Neural crest cell (in vitro differentiated cells): ENCODE results near the gene ERN1. TPM values are rescaled to one million over a fixed set of nuclear protein-coding genes. Genes with fewer than 3 reads are reported as not detected.

Experiments
- DNase-seq: peaks from one replicate; pipeline ENCODE4 v3.0.0; 2021; ENCODE audit warnings: low read depth, mixed read lengths, low spot score
- H3K27ac Mint-ChIP-seq: one replicate; pipeline ENCODE4 v1.8.0; 2021; ENCODE audit warnings: mild to moderate bottlenecking, mixed read lengths; ENCODE audit not compliant: unreplicated experiment
- H3K27me3 Mint-ChIP-seq: 2 replicates; pipeline ENCODE4 v1.8.0; 2021; ENCODE audit warnings: low read depth, mild to moderate bottlenecking, mixed read lengths
- H3K36me3 Mint-ChIP-seq: 2 replicates; pipeline ENCODE4 v1.8.0; 2021; ENCODE audit warnings: low read depth, mild to moderate bottlenecking, mixed read lengths
- H3K4me1 Mint-ChIP-seq: 2 replicates; pipeline ENCODE4 v1.8.0; 2021; ENCODE audit warnings: mixed read lengths
- H3K4me3 Mint-ChIP-seq: one replicate; pipeline ENCODE4 v1.8.0; 2021; ENCODE audit warnings: mild to moderate bottlenecking, mixed read lengths
- H3K9me3 Mint-ChIP-seq: 2 replicates; pipeline ENCODE4 v1.8.0; 2021; ENCODE audit warnings: mixed read lengths
- CTCF ChIP-seq: fragments of 200-600 bp; sonication (generic); conservative IDR thresholded peaks from 2 replicates; pipeline ENCODE4 v1.5.0; 2021; ENCODE audit warnings: antibody characterized with exemption, mild to moderate bottlenecking
- total RNA-seq: library from RNA; stranded (reverse); gene quantifications from 2 replicates; pipeline ENCODE4 v1.2.1, GENCODE V29; 2021

Gene ERN1
- total RNA-seq, 1 donor from 2014 or later = 8.5 TPM

- no peak for DNase-seq
- Mint-ChIP-seq H3K4me3 (no peak overlapping the region), H3K36me3 (peaks cover 10% of the 10 kb centered on the region), H3K27me3 (no peaks in the 10 kb centered on the region), H3K9me3 (no peaks in the 10 kb centered on the region), H3K4me1 (peaks cover 26% of the 10 kb centered on the region), H3K27ac (no peak overlapping the region)
- no peak for TF ChIP-seq CTCF
These were observed 23.8 kb upstream of the ERN1 start for GRCh38 chr17:64153565-64154312.

- no peak overlapping the region for H3K4me3 Mint-ChIP-seq
- H3K4me1 Mint-ChIP-seq = peaks cover 32% of the 10 kb centered on the region
- no peak for TF ChIP-seq CTCF
These were observed 22.6 kb upstream of the ERN1 start for GRCh38 chr17:64152428-64153125.

GRCh38 chr17:64151016-64151368 lies 21.0 kb upstream of the ERN1 start:
- peaks cover 36% of the 10 kb centered on the region for H3K4me1 Mint-ChIP-seq
- DNase-seq = no peak
- no peaks in the 10 kb centered on the region for H3K9me3 Mint-ChIP-seq
- no peak overlapping the region for H3K27ac Mint-ChIP-seq
- no peak for TF ChIP-seq CTCF
- peak overlapping the region; percentile 48 for H3K4me3 Mint-ChIP-seq
- H3K36me3 Mint-ChIP-seq = peaks cover 23% of the 10 kb centered on the region
- no peaks in the 10 kb centered on the region for H3K27me3 Mint-ChIP-seq

More at GRCh38 chr17:64152428-64153125, 22.6 kb upstream of the ERN1 start:
- H3K27ac Mint-ChIP-seq = peak overlapping the region; percentile 63
- DNase-seq = no peak
- no peaks in the 10 kb centered on the region for H3K9me3 Mint-ChIP-seq
- peaks cover 17% of the 10 kb centered on the region for H3K36me3 Mint-ChIP-seq
- no peaks in the 10 kb centered on the region for H3K27me3 Mint-ChIP-seq

- TF ChIP-seq CTCF = no peak
- no peaks in the 10 kb centered on the region for H3K9me3 Mint-ChIP-seq
- no peak for DNase-seq
- peak overlapping the region; percentile 48 for H3K4me3 Mint-ChIP-seq
- H3K36me3 Mint-ChIP-seq = peaks cover 23% of the 10 kb centered on the region
- no peaks in the 10 kb centered on the region for H3K27me3 Mint-ChIP-seq
- peaks cover 30% of the 10 kb centered on the region for H3K4me1 Mint-ChIP-seq
- H3K27ac Mint-ChIP-seq = peak overlapping the region; percentile 51
These were observed 20.5 kb upstream of the ERN1 start for GRCh38 chr17:64150237-64151015.

- no peak for TF ChIP-seq CTCF
These were observed 19.3 kb upstream of the ERN1 start for GRCh38 chr17:64149196-64149595.

More at GRCh38 chr17:64149196-64149595, 19.3 kb upstream of the ERN1 start:
- H3K27ac Mint-ChIP-seq = no peak overlapping the region
- no peaks in the 10 kb centered on the region for H3K27me3 Mint-ChIP-seq
- peaks cover 23% of the 10 kb centered on the region for H3K36me3 Mint-ChIP-seq
- H3K9me3 Mint-ChIP-seq = no peaks in the 10 kb centered on the region
- H3K4me3 Mint-ChIP-seq = peak overlapping the region; percentile 76
- DNase-seq = no peak
- peaks cover 18% of the 10 kb centered on the region for H3K4me1 Mint-ChIP-seq
